GM12878 (cell line): Measurements from ENCODE around the gene RWDD4. TPM values are rescaled to one million over a fixed set of nuclear protein-coding genes. Genes with fewer than 3 reads are reported as not detected.

Source experiments
- ATAC-seq: fragments of 200-7000 bp; cut with Tn5 transposase; 3 replicates; pipeline ENCODE4 v1.9.1; 2020; ENCODE audit warnings: mild to moderate bottlenecking, moderate library complexity
- BruUV-seq: library from RNA; stranded (reverse); fragments of 400-500 nt; replicated peaks from 2 replicates; lab custom pipeline; 2021; lab: Mats Ljungman, UMichigan
- CTCF ChIA-PET: fragments of 300-600 bp; sonication (Branson Sonifier 250); formaldehyde crosslinking; extraction: SDS; loops from one replicate; lab custom pipeline; 2021; ENCODE audit warnings: inconsistent platforms; lab: Yijun Ruan, JAX
- POLR2A ChIA-PET: fragments of 350-600 bp; formaldehyde crosslinking; extraction: SDS; loops from one replicate; lab custom pipeline; 2021; ENCODE audit warnings: inconsistent platforms; lab: Charles Lee
- RAD21 ChIA-PET: fragments of 300-600 bp; sonication (Branson Sonifier 250); formaldehyde crosslinking; loops from one replicate; lab custom pipeline; 2023; ENCODE audit warnings: antibody characterized with exemption; ENCODE audit not compliant: unreplicated experiment; lab: Charles Lee
- SMC1A ChIA-PET: fragments of 300-600 bp; sonication (Branson Sonifier 250); formaldehyde crosslinking; loops from one replicate; lab custom pipeline; 2023; ENCODE audit not compliant: unreplicated experiment, uncharacterized antibody; lab: Charles Lee
- DNase-seq: peaks from one replicate; pipeline ENCODE4 v3.0.0-alpha.2; 2011; ENCODE audit warnings: low read depth, low spot score
- FAIRE-seq: peaks from 3 replicates; lab custom pipeline; 2011; peaks lifted over from hg19 to GRCh38; lab: Jason Lieb, UNC
- H2AFZ ChIP-seq: 2 replicates; pipeline ENCODE4 v1.6.0; 2011; ENCODE audit warnings: low read depth, low read length, control low read depth; ENCODE audit not compliant: control insufficient read depth
- H3K27ac ChIP-seq: 2 replicates; pipeline ENCODE4 v1.5.1; 2011; ENCODE audit warnings: control low read depth; ENCODE audit not compliant: control insufficient read depth, insufficient read depth
- H3K27me3 ChIP-seq, 2 experiments: replicated peaks in 1 of 2; 2 replicates each; pipeline versions ENCODE4 v1.6.0 to v1.6.1; 2011; ENCODE audit warnings: low read length in 1 of 2; ENCODE audit not compliant: control insufficient read depth in 2 of 2, insufficient read depth in 2 of 2
- H3K36me3 ChIP-seq, 2 experiments: 2 replicates each; pipeline ENCODE4 v1.5.1; 2011; ENCODE audit warnings: low read length in 1 of 2; ENCODE audit not compliant: control insufficient read depth in 2 of 2, insufficient read depth in 2 of 2
- H3K4me1 ChIP-seq: 2 replicates; pipeline ENCODE4 v1.6.1; 2011; ENCODE audit warnings: mild to moderate bottlenecking, low read length, moderate library complexity, mixed read lengths; ENCODE audit not compliant: control insufficient read depth, insufficient read depth
- H3K4me2 ChIP-seq: 2 replicates; pipeline ENCODE4 v1.6.0; 2011; ENCODE audit warnings: control low read depth; ENCODE audit not compliant: control insufficient read depth, insufficient read depth
- H3K4me3 ChIP-seq: fragments of 200-600 bp; sonication (generic); 2 replicates; pipeline ENCODE4 v1.5.1; 2016
- H3K79me2 ChIP-seq: 2 replicates; pipeline ENCODE4 v1.6.0; 2011; ENCODE audit warnings: low read length; ENCODE audit not compliant: control insufficient read depth, insufficient read depth
- H3K9ac ChIP-seq: 2 replicates; pipeline ENCODE4 v1.8.0; 2011; ENCODE audit warnings: low read length, control low read depth, mixed read lengths; ENCODE audit not compliant: control insufficient read depth, insufficient read depth
- H3K9me3 ChIP-seq: replicated peaks from 3 replicates; pipeline ENCODE4 v1.5.1; 2011; ENCODE audit warnings: mild to moderate bottlenecking, low read length; ENCODE audit not compliant: control insufficient read depth, insufficient read depth
- H4K20me1 ChIP-seq: 2 replicates; pipeline ENCODE4 v1.6.0; 2011; ENCODE audit not compliant: control insufficient read depth, insufficient read depth
- ASH2L ChIP-seq: fragments of 300-600, 200-600 bp; sonication (generic); IDR thresholded peaks from 2 replicates; pipeline ENCODE4 v1.6.1; 2017; ENCODE audit warnings: low read depth, mild to moderate bottlenecking, borderline replicate concordance
- HDGF ChIP-seq: fragments of 450-650 bp; IDR thresholded peaks from 2 replicates; pipeline ENCODE4 v1.6.1; 2016; ENCODE audit warnings: antibody characterized with exemption
- KAT2A ChIP-seq: conservative IDR thresholded peaks from 2 replicates; pipeline ENCODE4 v1.6.1; 2011; ENCODE audit warnings: low read depth, low read length; ENCODE audit not compliant: control insufficient read depth
- NR2C2 ChIP-seq: IDR thresholded peaks from 2 replicates; pipeline ENCODE4 v1.6.1; 2011; ENCODE audit warnings: borderline replicate concordance, low read depth; ENCODE audit not compliant: control insufficient read depth, insufficient read length
- POLR2AphosphoS2 ChIP-seq: IDR thresholded peaks from 2 replicates; pipeline ENCODE4 v1.6.1; 2011; ENCODE audit warnings: low read depth, mild to moderate bottlenecking, low read length, improper control_type of control experiment, moderate library complexity
- RUNX3 ChIP-seq: IDR thresholded peaks from 2 replicates; pipeline ENCODE4 v1.6.1; 2012; ENCODE audit warnings: low read length, inconsistent platforms
- SIX5 ChIP-seq: IDR thresholded peaks from 2 replicates; pipeline ENCODE4 v1.6.1; 2011; ENCODE audit warnings: mild to moderate bottlenecking, low read depth, low read length, moderate library complexity; ENCODE audit not compliant: severe bottlenecking
- USF2 ChIP-seq: IDR thresholded peaks from 2 replicates; pipeline ENCODE4 v1.6.1; 2011; ENCODE audit warnings: low read depth, low read length, improper control_type of control experiment, borderline replicate concordance
- in situ Hi-C: fragments of 300-500 bp; cut with MboI; formaldehyde crosslinking; loops from 9 replicates; pipeline ENCODE4 v1.14.3; 2018; ENCODE audit warnings: mixed read lengths
- intact Hi-C: fragments of 100-400 bp; cut with micrococcal nuclease; formaldehyde crosslinking; loops from one replicate; pipeline ENCODE4 v1.14.2; 2022; ENCODE audit not compliant: unreplicated experiment
- polyA plus RNA-seq, 11 experiments: library from polyadenylated mRNA; depleted of rRNA in 4 of 11; unstranded in 6 of 11; stranded (reverse) in 5 of 11; fragments of >200 nt; fragmentation: Nextera tagmentation in 4 of 11; fragmentation: Illumina TruSeq in 1 of 11; extraction: Ambion mirVana in 4 of 11; extraction: Trizol in 1 of 11; gene quantifications; 1 replicate in 1 of 11; 2 replicates in 10 of 11; pipeline versions ENCODE4 v1.2.1 to v1.2.3, GENCODE V29; 2011 to 2016; ENCODE audit warnings: inconsistent platforms in 2 of 11, missing spikeins in 2 of 11, low read depth in 1 of 11
- total RNA-seq, 4 experiments: library from RNA; depleted of rRNA in 3 of 4; stranded (reverse); fragments of >200 nt in 3 of 4; fragmentation: Illumina TruSeq in 1 of 4; extraction: Trizol in 1 of 4; gene quantifications; 2 replicates each; pipeline versions ENCODE4 v1.2.1 to v1.2.3, GENCODE V29; 2013 to 2021
- TF ChIP-seq, protein P1 (sequence below): fragments of 450-650 bp; formaldehyde crosslinking; IDR thresholded peaks from 2 replicates; pipeline ENCODE4 v1.4.0; 2020; ENCODE audit warnings: mild to moderate bottlenecking, moderate library complexity
- TF ChIP-seq, protein P2 (sequence below): fragments of 150-350 bp; IDR thresholded peaks from 2 replicates; pipeline ENCODE4 v1.6.1; 2016; ENCODE audit warnings: low read depth, low read length
- TF ChIP-seq, protein P3 (sequence below): fragments of 450-650 bp; formaldehyde crosslinking; IDR thresholded peaks from 2 replicates; pipeline ENCODE4 v1.4.0; 2022; ENCODE audit warnings: mild to moderate bottlenecking, moderate library complexity

RWDD4 gene
- total and polyA plus RNA-seq, 10 of the 15 experiments (the other 5 are each of a cell fraction or from before 2014, with no cell fraction given) = 11.2 to 37.8 (median 19.9) TPM

- TF ChIP-seq NR2C2 = no peak
Measured at GRCh38 chr4:183700407-183700806, 41.4 kb upstream of the RWDD4 start (continued).

- Histone ChIP-seq H3K9ac (no peak overlapping the region), H2AFZ (no peak overlapping the region), H3K36me3 (peaks cover 8 to 39% of the 10 kb centered on the region in 2 experiments), H3K4me2 (no peak overlapping the region), H3K9me3 (no peaks in the 10 kb centered on the region), H3K27me3 (no peaks in the 10 kb centered on the region), H3K79me2 (no peaks in the 10 kb centered on the region), H4K20me1 (no peaks in the 10 kb centered on the region), H3K4me3 (no peak overlapping the region), H3K4me1 (no peaks in the 10 kb centered on the region), H3K27ac (no peak overlapping the region)
- no peak for ATAC-seq
- CTCF ChIA-PET = interaction anchor here (0.7 kb wide), 1 partner anchor 11 kb away, joined by 4 read pairs; no protein-coding TSS in a partner anchor
- no peak for FAIRE-seq
- no peak for DNase-seq
- POLR2A ChIA-PET = no interaction called here
- BruUV-seq = no TSS peak
- in situ Hi-C loops = no loop called here
- RAD21 ChIA-PET = no interaction called here
- intact Hi-C loops = no loop called here
- SMC1A ChIA-PET = interaction anchor here (1.0 to 1.8 kb wide), 3 partner anchors 9 to 247 kb away, joined by 3 to 4 read pairs (median 4); no protein-coding TSS in a partner anchor
- no peak for TF ChIP-seq ASH2L
- no peak for TF ChIP-seq SIX5
- TF ChIP-seq POLR2AphosphoS2 = no peak
- TF ChIP-seq, protein P1, sequence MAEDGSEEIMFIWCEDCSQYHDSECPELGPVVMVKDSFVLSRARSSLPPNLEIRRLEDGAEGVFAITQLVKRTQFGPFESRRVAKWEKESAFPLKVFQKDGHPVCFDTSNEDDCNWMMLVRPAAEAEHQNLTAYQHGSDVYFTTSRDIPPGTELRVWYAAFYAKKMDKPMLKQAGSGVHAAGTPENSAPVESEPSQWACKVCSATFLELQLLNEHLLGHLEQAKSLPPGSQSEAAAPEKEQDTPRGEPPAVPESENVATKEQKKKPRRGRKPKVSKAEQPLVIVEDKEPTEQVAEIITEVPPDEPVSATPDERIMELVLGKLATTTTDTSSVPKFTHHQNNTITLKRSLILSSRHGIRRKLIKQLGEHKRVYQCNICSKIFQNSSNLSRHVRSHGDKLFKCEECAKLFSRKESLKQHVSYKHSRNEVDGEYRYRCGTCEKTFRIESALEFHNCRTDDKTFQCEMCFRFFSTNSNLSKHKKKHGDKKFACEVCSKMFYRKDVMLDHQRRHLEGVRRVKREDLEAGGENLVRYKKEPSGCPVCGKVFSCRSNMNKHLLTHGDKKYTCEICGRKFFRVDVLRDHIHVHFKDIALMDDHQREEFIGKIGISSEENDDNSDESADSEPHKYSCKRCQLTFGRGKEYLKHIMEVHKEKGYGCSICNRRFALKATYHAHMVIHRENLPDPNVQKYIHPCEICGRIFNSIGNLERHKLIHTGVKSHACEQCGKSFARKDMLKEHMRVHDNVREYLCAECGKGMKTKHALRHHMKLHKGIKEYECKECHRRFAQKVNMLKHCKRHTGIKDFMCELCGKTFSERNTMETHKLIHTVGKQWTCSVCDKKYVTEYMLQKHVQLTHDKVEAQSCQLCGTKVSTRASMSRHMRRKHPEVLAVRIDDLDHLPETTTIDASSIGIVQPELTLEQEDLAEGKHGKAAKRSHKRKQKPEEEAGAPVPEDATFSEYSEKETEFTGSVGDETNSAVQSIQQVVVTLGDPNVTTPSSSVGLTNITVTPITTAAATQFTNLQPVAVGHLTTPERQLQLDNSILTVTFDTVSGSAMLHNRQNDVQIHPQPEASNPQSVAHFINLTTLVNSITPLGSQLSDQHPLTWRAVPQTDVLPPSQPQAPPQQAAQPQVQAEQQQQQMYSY (CRISPR knock-in tag) = no peak
- no peak for TF ChIP-seq RUNX3
- no peak for TF ChIP-seq KAT2A
- no peak for TF ChIP-seq HDGF
- TF ChIP-seq USF2 = no peak
- TF ChIP-seq, protein P2, sequence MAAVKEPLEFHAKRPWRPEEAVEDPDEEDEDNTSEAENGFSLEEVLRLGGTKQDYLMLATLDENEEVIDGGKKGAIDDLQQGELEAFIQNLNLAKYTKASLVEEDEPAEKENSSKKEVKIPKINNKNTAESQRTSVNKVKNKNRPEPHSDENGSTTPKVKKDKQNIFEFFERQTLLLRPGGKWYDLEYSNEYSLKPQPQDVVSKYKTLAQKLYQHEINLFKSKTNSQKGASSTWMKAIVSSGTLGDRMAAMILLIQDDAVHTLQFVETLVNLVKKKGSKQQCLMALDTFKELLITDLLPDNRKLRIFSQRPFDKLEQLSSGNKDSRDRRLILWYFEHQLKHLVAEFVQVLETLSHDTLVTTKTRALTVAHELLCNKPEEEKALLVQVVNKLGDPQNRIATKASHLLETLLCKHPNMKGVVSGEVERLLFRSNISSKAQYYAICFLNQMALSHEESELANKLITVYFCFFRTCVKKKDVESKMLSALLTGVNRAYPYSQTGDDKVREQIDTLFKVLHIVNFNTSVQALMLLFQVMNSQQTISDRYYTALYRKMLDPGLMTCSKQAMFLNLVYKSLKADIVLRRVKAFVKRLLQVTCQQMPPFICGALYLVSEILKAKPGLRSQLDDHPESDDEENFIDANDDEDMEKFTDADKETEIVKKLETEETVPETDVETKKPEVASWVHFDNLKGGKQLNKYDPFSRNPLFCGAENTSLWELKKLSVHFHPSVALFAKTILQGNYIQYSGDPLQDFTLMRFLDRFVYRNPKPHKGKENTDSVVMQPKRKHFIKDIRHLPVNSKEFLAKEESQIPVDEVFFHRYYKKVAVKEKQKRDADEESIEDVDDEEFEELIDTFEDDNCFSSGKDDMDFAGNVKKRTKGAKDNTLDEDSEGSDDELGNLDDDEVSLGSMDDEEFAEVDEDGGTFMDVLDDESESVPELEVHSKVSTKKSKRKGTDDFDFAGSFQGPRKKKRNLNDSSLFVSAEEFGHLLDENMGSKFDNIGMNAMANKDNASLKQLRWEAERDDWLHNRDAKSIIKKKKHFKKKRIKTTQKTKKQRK = no peak
- TF ChIP-seq, protein P3, sequence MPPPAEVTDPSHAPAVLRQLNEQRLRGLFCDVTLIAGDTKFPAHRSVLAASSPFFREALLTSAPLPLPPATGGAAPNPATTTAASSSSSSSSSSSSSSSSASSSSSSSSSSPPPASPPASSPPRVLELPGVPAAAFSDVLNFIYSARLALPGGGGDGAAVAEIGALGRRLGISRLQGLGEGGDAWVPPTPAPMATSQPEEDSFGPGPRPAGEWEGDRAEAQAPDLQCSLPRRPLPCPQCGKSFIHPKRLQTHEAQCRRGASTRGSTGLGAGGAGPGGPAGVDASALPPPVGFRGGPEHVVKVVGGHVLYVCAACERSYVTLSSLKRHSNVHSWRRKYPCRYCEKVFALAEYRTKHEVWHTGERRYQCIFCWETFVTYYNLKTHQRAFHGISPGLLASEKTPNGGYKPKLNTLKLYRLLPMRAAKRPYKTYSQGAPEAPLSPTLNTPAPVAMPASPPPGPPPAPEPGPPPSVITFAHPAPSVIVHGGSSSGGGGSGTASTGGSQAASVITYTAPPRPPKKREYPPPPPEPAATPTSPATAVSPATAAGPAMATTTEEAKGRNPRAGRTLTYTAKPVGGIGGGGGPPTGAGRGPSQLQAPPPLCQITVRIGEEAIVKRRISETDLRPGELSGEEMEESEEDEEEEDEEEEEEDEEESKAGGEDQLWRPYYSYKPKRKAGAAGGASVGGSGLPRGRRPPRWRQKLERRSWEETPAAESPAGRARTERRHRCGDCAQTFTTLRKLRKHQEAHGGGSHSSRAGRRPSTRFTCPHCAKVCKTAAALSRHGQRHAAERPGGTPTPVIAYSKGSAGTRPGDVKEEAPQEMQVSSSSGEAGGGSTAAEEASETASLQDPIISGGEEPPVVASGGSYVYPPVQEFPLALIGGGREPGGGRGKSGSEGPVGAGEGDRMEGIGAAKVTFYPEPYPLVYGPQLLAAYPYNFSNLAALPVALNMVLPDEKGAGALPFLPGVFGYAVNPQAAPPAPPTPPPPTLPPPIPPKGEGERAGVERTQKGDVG (CRISPR knock-in tag) = no peak
Measured at GRCh38 chr4:183698909-183699308, 39.9 kb upstream of the RWDD4 start.
